H1 (cell line): ENCODE data around the gene SRSF3. TPM values are rescaled to one million over a fixed set of nuclear protein-coding genes. Genes with fewer than 3 reads are reported as not detected.

Experiments
- CTCF ChIA-PET: fragments of 300-600 bp; sonication (Branson Sonifier 250); formaldehyde crosslinking; loops from one replicate; lab custom pipeline; 2021; ENCODE audit not compliant: partially characterized antibody; lab: Charles Lee
- POLR2A ChIA-PET: fragments of 300-600 bp; sonication (Branson Sonifier 250); formaldehyde crosslinking; loops from one replicate; lab custom pipeline; 2021; ENCODE audit warnings: inconsistent platforms; ENCODE audit not compliant: partially characterized antibody; lab: Charles Lee
- DNase-seq, 2 experiments: peaks; one replicate each; pipeline versions ENCODE4 v3.0.0 to v3.0.0-alpha.2; 2010 to 2022; ENCODE audit warnings: low spot score in 2 of 2, low read depth in 1 of 2, mixed read lengths in 1 of 2
- FAIRE-seq: peaks from 2 replicates; lab custom pipeline; 2011; peaks lifted over from hg19 to GRCh38; lab: Jason Lieb, UNC
- H2AFZ ChIP-seq: 2 replicates; pipeline ENCODE4 v1.8.1; 2012; ENCODE audit warnings: low read length, inconsistent platforms
- H2AK5ac ChIP-seq: 2 replicates; pipeline ENCODE4 v1.6.1; 2013; ENCODE audit warnings: low read depth, low read length
- H2BK120ac ChIP-seq: replicated peaks from 2 replicates; pipeline ENCODE3; 2013; ENCODE audit warnings: low read depth, low read length, inconsistent platforms
- H2BK12ac ChIP-seq: 2 replicates; pipeline ENCODE4 v1.6.1; 2013; ENCODE audit warnings: low read depth, low read length
- H2BK15ac ChIP-seq: 2 replicates; pipeline ENCODE4 v1.6.1; 2013; ENCODE audit warnings: low read length
- H2BK20ac ChIP-seq: 2 replicates; pipeline ENCODE4 v1.6.1; 2013; ENCODE audit warnings: low read length
- H2BK5ac ChIP-seq: 2 replicates; pipeline ENCODE4 v1.6.1; 2013; ENCODE audit warnings: low read depth, low read length
- H3K14ac ChIP-seq: 2 replicates; pipeline ENCODE4 v1.6.1; 2013; ENCODE audit warnings: inconsistent platforms; ENCODE audit not compliant: insufficient read length
- H3K18ac ChIP-seq: 2 replicates; pipeline ENCODE4 v1.6.1; 2013; ENCODE audit warnings: low read length; ENCODE audit errors: extremely low read depth
- H3K23ac ChIP-seq: 2 replicates; pipeline ENCODE4 v1.6.1; 2013; ENCODE audit warnings: inconsistent platforms; ENCODE audit not compliant: insufficient read length
- H3K23me2 ChIP-seq: 2 replicates; pipeline ENCODE4 v1.6.1; 2013; ENCODE audit warnings: low read depth, low read length
- H3K27ac ChIP-seq: 2 replicates; pipeline ENCODE4 v1.6.1; 2011; ENCODE audit warnings: low read depth, low read length, inconsistent platforms
- H3K27me3 ChIP-seq, 4 experiments: replicated peaks in 1 of 4; 1 replicate in 1 of 4; 2 replicates in 3 of 4; pipeline versions ENCODE4 v1.6.1 to v1.8.1; 2011 to 2013; ENCODE audit warnings: low read length in 3 of 4, mild to moderate bottlenecking in 3 of 4, inconsistent platforms in 2 of 4, mixed read lengths in 2 of 4, moderate library complexity in 1 of 4; ENCODE audit not compliant: control insufficient read depth in 3 of 4, insufficient read depth in 3 of 4; ENCODE audit errors: extremely low read depth in 1 of 4
- H3K36me3 ChIP-seq, 4 experiments: 2 replicates each; pipeline versions ENCODE4 v1.6.1 to v1.8.1; 2011 to 2013; ENCODE audit warnings: mild to moderate bottlenecking in 4 of 4, low read length in 3 of 4, moderate library complexity in 2 of 4, control low read depth in 1 of 4, inconsistent platforms in 1 of 4; ENCODE audit not compliant: insufficient read depth in 4 of 4, control insufficient read depth in 2 of 4
- H3K4ac ChIP-seq: replicated peaks from 2 replicates; pipeline ENCODE3; 2013; ENCODE audit warnings: low read length, low read depth, mixed read lengths, inconsistent platforms; ENCODE audit not compliant: insufficient read length
- H3K4me1 ChIP-seq, 4 experiments: replicated peaks in 1 of 4; 1 replicate in 1 of 4; 2 replicates in 3 of 4; pipeline versions ENCODE4 v1.6.1 to v1.8.1; 2011 to 2013; ENCODE audit warnings: low read length in 3 of 4, inconsistent platforms in 2 of 4, mixed read lengths in 1 of 4; ENCODE audit not compliant: insufficient read depth in 4 of 4, control insufficient read depth in 3 of 4
- H3K4me2 ChIP-seq, 2 experiments: 2 replicates each; pipeline versions ENCODE4 v1.6.1 to v1.8.1; 2011 to 2013; ENCODE audit warnings: low read depth in 2 of 2, low read length in 2 of 2, control low read depth in 1 of 2, inconsistent platforms in 1 of 2, mild to moderate bottlenecking in 1 of 2; ENCODE audit not compliant: insufficient read depth in 1 of 2
- H3K4me3 ChIP-seq, 4 experiments: fragments of 200-600, 300-600 bp in 1 of 4; sonication (generic), shearing (Covaris generic), sonication (Bioruptor Twin) in 1 of 4; 2 replicates each; pipeline versions ENCODE4 v1.5.1 to v1.8.1; 2011 to 2016; ENCODE audit warnings: low read length in 4 of 4, low read depth in 3 of 4, control low read depth in 2 of 4, inconsistent platforms in 2 of 4, mild to moderate bottlenecking in 2 of 4, mixed read lengths in 1 of 4, moderate library complexity in 1 of 4; ENCODE audit not compliant: insufficient read depth in 2 of 4; ENCODE audit errors: extremely low read depth in 1 of 4
- H3K56ac ChIP-seq: replicated peaks from 2 replicates; pipeline ENCODE3; 2013; ENCODE audit warnings: low read depth, mild to moderate bottlenecking, mixed read lengths, low read length, inconsistent platforms; ENCODE audit not compliant: insufficient read length
- H3K79me1 ChIP-seq: 2 replicates; pipeline ENCODE4 v1.6.1; 2013; ENCODE audit warnings: low read depth, low read length, control low read depth
- H3K79me2 ChIP-seq, 2 experiments: 2 replicates each; pipeline versions ENCODE4 v1.6.1 to v1.8.1; 2012 to 2013; ENCODE audit warnings: low read length in 2 of 2, mild to moderate bottlenecking in 2 of 2, inconsistent platforms in 1 of 2; ENCODE audit not compliant: insufficient read depth in 2 of 2, control insufficient read depth in 1 of 2
- H3K9ac ChIP-seq, 4 experiments: replicated peaks in 1 of 4; 1 replicate in 1 of 4; 2 replicates in 3 of 4; pipeline versions ENCODE4 v1.6.1 to v1.8.1; 2011 to 2013; ENCODE audit warnings: low read depth in 3 of 4, low read length in 3 of 4, control low read depth in 2 of 4, mild to moderate bottlenecking in 2 of 4, moderate library complexity in 2 of 4, inconsistent platforms in 1 of 4; ENCODE audit errors: extremely low read depth in 1 of 4
- H3K9me3 ChIP-seq, 2 experiments: 2 replicates each; pipeline versions ENCODE4 v1.6.1 to v1.8.1; 2012 to 2013; ENCODE audit warnings: mild to moderate bottlenecking in 2 of 2, moderate library complexity in 2 of 2, control low read depth in 1 of 2, inconsistent platforms in 1 of 2, low read depth in 1 of 2, low read length in 1 of 2, mixed read lengths in 1 of 2; ENCODE audit not compliant: insufficient read depth in 2 of 2
- H4K20me1 ChIP-seq, 2 experiments: replicated peaks in 1 of 2; 2 replicates each; pipeline versions ENCODE3 to v1.8.1; 2011 to 2013; ENCODE audit warnings: inconsistent platforms in 2 of 2, low read length in 2 of 2, mild to moderate bottlenecking in 1 of 2; ENCODE audit not compliant: insufficient read depth in 2 of 2, control insufficient read depth in 1 of 2
- H4K5ac ChIP-seq: 2 replicates; pipeline ENCODE4 v1.6.1; 2013; ENCODE audit warnings: low read length, low read depth, mixed read lengths, inconsistent platforms; ENCODE audit not compliant: insufficient read length
- H4K8ac ChIP-seq: 2 replicates; pipeline ENCODE4 v1.8.0; 2013; ENCODE audit warnings: mild to moderate bottlenecking, moderate library complexity, low read length, inconsistent platforms; ENCODE audit not compliant: insufficient read depth; ENCODE audit errors: extremely low read depth
- H4K91ac ChIP-seq: replicated peaks from 2 replicates; pipeline ENCODE3; 2013; ENCODE audit warnings: low read length, mixed read lengths, inconsistent platforms; ENCODE audit not compliant: insufficient read length
- ASH2L ChIP-seq: fragments of 200-600, 300-600 bp; sonication (generic); IDR thresholded peaks from one replicate; pipeline ENCODE4 v1.7.1; 2017; ENCODE audit warnings: low read length
- ATF3 ChIP-seq: IDR thresholded peaks from 2 replicates; pipeline ENCODE4 v1.6.1; 2011; ENCODE audit warnings: low read depth, mild to moderate bottlenecking, low read length; ENCODE audit not compliant: insufficient read depth
- BRCA1 ChIP-seq: IDR thresholded peaks from 2 replicates; pipeline ENCODE4 v1.6.1; 2012; ENCODE audit warnings: low read depth, low read length, improper control_type of control experiment
- EP300 ChIP-seq, 2 experiments: IDR thresholded peaks; 1 replicate in 1 of 2; 2 replicates in 1 of 2; pipeline ENCODE4 v1.6.1; 2011 to 2012; ENCODE audit warnings: low read depth in 2 of 2, low read length in 2 of 2, mild to moderate bottlenecking in 2 of 2, borderline replicate concordance in 1 of 2, inconsistent platforms in 1 of 2, moderate library complexity in 1 of 2
- FOSL1 ChIP-seq: IDR thresholded peaks from 2 replicates; pipeline ENCODE4 v1.6.1; 2011; ENCODE audit warnings: mild to moderate bottlenecking, low read depth, low read length, moderate library complexity; ENCODE audit not compliant: insufficient read depth
- KDM5A ChIP-seq: fragments of 200-600 bp; IDR thresholded peaks from 2 replicates; pipeline ENCODE4 v1.7.1; 2012; ENCODE audit warnings: mild to moderate bottlenecking, low read length, inconsistent platforms, mixed read lengths
- RBBP5 ChIP-seq: IDR thresholded peaks from 2 replicates; pipeline ENCODE4 v1.7.1; 2012; ENCODE audit warnings: low read depth, mild to moderate bottlenecking, inconsistent platforms, low read length, moderate library complexity, borderline replicate concordance
- RNF2 ChIP-seq: fragments of 200-900, 300-1000 bp; sonication (generic); IDR thresholded peaks from 2 replicates; pipeline ENCODE4 v1.7.1; 2016; ENCODE audit warnings: borderline replicate concordance, low read depth, mild to moderate bottlenecking, antibody characterized with exemption, low read length; ENCODE audit not compliant: poor library complexity, severe bottlenecking; ENCODE audit errors: missing control alignments
- SAP30 ChIP-seq: fragments of 300-600 bp; sonication (generic); IDR thresholded peaks from 2 replicates; pipeline ENCODE4 v1.7.1; 2012; ENCODE audit warnings: low read length, moderate library complexity, mild to moderate bottlenecking, inconsistent platforms; ENCODE audit not compliant: insufficient read depth, insufficient replicate concordance
- SIX5 ChIP-seq: IDR thresholded peaks from 2 replicates; pipeline ENCODE4 v1.6.1; 2011; ENCODE audit warnings: mild to moderate bottlenecking, low read depth, low read length
- SP4 ChIP-seq: IDR thresholded peaks from 2 replicates; pipeline ENCODE4 v1.6.1; 2012; ENCODE audit warnings: low read length, inconsistent platforms
- TCF12 ChIP-seq: IDR thresholded peaks from 2 replicates; pipeline ENCODE4 v1.6.1; 2011; ENCODE audit warnings: low read depth, mild to moderate bottlenecking, low read length
- YY1 ChIP-seq: IDR thresholded peaks from 2 replicates; pipeline ENCODE4 v1.6.1; 2011; ENCODE audit warnings: low read depth, mild to moderate bottlenecking, low read length
- WGBS, 2 experiments: shearing (Covaris generic) in 1 of 2; methylation state at CpG; one replicate each; pipeline versions ENCODE4 v1.1.6 to v1.1.7; 2013 to 2015; ENCODE audit warnings: low lambda C conversion rate in 2 of 2, mixed read lengths in 2 of 2, inconsistent platforms in 1 of 2, low coverage in 1 of 2, missing lambda C conversion rate in 1 of 2; ENCODE audit not compliant: insufficient replicate concordance in 2 of 2, insufficient coverage in 1 of 2, insufficient read length in 1 of 2; ENCODE audit errors: extremely low coverage in 1 of 2, missing lambda C conversion rate in 1 of 2; 5-methylcytosine and 5-hydroxymethylcytosine counted together
- polyA plus RNA-seq, 7 experiments: library from polyadenylated mRNA; depleted of rRNA in 3 of 7; stranded (reverse) in 5 of 7; unstranded in 2 of 7; fragments of >200 nt in 5 of 7; fragments of 200-250 nt in 2 of 7; gene quantifications; 1 replicate in 5 of 7; 2 replicates in 1 of 7; 4 replicates in 1 of 7; pipeline versions ENCODE4 v1.2.1 to v1.2.3, GENCODE V29; 2011 to 2013; ENCODE audit warnings: missing spikeins in 2 of 7, mixed read lengths in 2 of 7
- total RNA-seq: library from RNA; stranded (reverse); fragmentation: NEBNext Ultra II Directional; extraction: Animal tissue kit (Norgen Biotek cat#: 25700); gene quantifications from 2 replicates; pipeline ENCODE4 v1.2.1, GENCODE V29; 2021

Gene SRSF3
- total and polyA plus RNA-seq, 2 of the 8 experiments (the other 6 are each of a cell fraction or from before 2014, with no cell fraction given) = 471 to 689 TPM

- POLR2A ChIA-PET = no interaction called here
- Histone ChIP-seq H4K91ac (no peak overlapping the region), H4K20me1 (no peaks in the 10 kb centered on the region), H3K23me2 (no peaks in the 10 kb centered on the region; the same call in 1 of the 2 replicates), H2BK12ac (no peak overlapping the region), H3K23ac (no peak overlapping the region), H3K18ac (no peak overlapping the region), H3K36me3 (no peaks in the 10 kb centered on the region), H3K4me1 (no peaks in the 10 kb centered on the region), H2BK120ac (no peak overlapping the region), H3K9ac (no peak overlapping the region), H4K8ac (no peak overlapping the region), H3K14ac (no peak overlapping the region), H3K79me2 (no peaks in the 10 kb centered on the region), H3K4me3 (no peak overlapping the region), H3K79me1 (no peaks in the 10 kb centered on the region), H3K4ac (no peak overlapping the region), H2AK5ac (no peak overlapping the region), H4K5ac (no peak overlapping the region), H2AFZ (no peak overlapping the region), H3K56ac (no peak overlapping the region), H3K27ac (no peak overlapping the region), H2BK20ac (no peak overlapping the region), H2BK15ac (no peak overlapping the region), H2BK5ac (no peak overlapping the region), H3K27me3 (no peaks in the 10 kb centered on the region), H3K9me3 (no peaks in the 10 kb centered on the region), H3K4me2 (no peak overlapping the region)
- CTCF ChIA-PET = interaction anchor here (0.7 to 0.9 kb wide), 2 partner anchors 9 to 124 kb away, joined by 3 to 4 read pairs; no protein-coding TSS in a partner anchor
- WGBS, 2 experiments = 93% methylated on average over 5 of the region's 5 CpGs; no CpG with 5 or more reads in 1 of the 2 experiments
- FAIRE-seq (no peak), DNase-seq (no peak)
- TF ChIP-seq EP300 (IDR thresholded peaks at IDR 0.05; ENCODE audit: borderline replicate concordance in 1 of 2, low read depth in 2 of 2, low read length in 2 of 2) (no peak), ASH2L (no peak), SIX5 (no peak), BRCA1 (no peak), KDM5A (no peak), RBBP5 (no peak), TCF12 (no peak), YY1 (no peak), SAP30 (no peak), RNF2 (no peak), SP4 (no peak), ATF3 (no peak), FOSL1 (no peak)
Measured at GRCh38 chr6:36556281-36556680, 37.9 kb upstream of the SRSF3 start.
